ENCODE data around the gene EEA1. TPM values are rescaled to one million over a fixed set of nuclear protein-coding genes. Genes with fewer than 3 reads are reported as not detected.
A peak's percentile ranks its signal among the peaks of the same experiment; 100 is the strongest.
"Not testable (repeated sequence)": the region's sequence is repeated elsewhere in the genome, so short reads cannot be mapped to it uniquely, and the experiment has no call there.

Gene EEA1
- total RNA-seq, 1 donor from 2014 or later, result 9.2 TPM

DNA sequence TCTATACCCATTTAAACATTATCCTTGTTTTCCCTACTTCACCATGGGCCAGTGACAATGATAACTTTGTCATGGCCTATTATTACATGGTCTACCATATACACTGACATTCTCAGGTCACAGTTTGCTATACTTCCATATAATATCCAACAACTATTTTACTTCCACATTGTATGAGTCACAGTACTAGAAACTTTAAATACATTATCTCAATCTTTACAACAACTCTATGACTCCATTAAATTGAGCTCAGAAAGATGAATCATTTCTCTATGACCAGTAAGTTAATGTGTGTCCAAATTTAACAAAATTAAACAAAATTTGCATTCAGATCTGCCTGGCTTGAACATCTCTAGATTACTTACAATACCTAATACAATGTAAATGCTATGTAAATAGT lies 132.4 kb downstream of the EEA1 start:
- H3K4me3 ChIP-seq (ENCODE audit: low read depth, low read length), result no peak overlapping the region
- DNase-seq (ENCODE audit: low read depth), result no peak
- TF ChIP-seq CTCF (IDR thresholded peaks at IDR 0.05; ENCODE audit: insufficient read depth, low read length, poor library complexity, severe bottlenecking), result no peak
- H3K27me3 ChIP-seq (ENCODE audit: control insufficient read depth, insufficient read depth, low read length), result no peaks in the 10 kb centered on the region
- H3K36me3 ChIP-seq (ENCODE audit: control insufficient read depth, insufficient read depth, low read length), result no peaks in the 10 kb centered on the region

DNA sequence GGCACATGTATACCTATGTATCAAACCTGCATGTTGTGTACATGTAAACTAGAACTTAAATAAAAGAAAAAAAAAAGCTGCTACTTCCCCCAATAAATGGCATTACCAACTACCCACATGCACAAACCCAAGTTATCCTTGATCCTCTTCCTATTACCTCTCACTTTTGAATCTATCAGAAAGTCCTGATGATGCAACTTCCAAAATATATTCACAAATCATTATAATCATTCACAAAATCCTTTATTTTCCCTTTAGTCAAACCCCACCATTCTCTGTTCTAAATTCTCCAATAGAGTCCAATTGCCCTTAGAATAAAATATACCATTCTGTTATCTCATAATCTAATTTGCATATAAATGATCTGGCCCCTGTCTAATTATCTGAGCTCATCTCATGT lies 134.3 kb downstream of the EEA1 start:
- Histone ChIP-seq H3K4me3 (ENCODE audit: low read depth, low read length) (no peak overlapping the region), H3K27me3 (ENCODE audit: control insufficient read depth, insufficient read depth, low read length) (no peaks in the 10 kb centered on the region), H3K36me3 (ENCODE audit: control insufficient read depth, insufficient read depth, low read length) (no peaks in the 10 kb centered on the region)
- no peak for DNase-seq (ENCODE audit: low read depth)
- no peak for TF ChIP-seq CTCF (IDR thresholded peaks at IDR 0.05; ENCODE audit: insufficient read depth, low read length, poor library complexity, severe bottlenecking)

DNA sequence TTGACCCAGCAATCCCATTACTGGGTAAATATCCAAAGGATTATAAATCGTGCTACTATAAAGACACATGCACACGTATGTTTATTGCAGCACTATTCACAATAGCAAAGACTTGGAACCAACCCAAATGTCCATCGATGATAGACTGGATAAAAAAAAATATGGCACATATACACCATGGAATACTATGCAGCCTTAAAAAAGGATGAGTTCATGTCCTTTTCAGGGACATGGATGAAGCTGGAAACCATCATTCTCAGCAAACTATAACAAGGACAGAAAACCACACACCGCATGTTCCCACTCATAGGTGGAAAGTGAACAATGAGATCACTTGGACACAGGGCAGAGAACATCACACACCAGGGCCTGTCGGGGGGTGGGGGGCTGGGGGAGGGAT lies 134.7 kb downstream of the EEA1 start:
- H3K36me3 ChIP-seq (ENCODE audit: control insufficient read depth, insufficient read depth, low read length); H3K4me3 ChIP-seq (ENCODE audit: low read depth, low read length); H3K27me3 ChIP-seq (ENCODE audit: control insufficient read depth, insufficient read depth, low read length); DNase-seq (ENCODE audit: low read depth): not testable (repeated sequence)

DNA sequence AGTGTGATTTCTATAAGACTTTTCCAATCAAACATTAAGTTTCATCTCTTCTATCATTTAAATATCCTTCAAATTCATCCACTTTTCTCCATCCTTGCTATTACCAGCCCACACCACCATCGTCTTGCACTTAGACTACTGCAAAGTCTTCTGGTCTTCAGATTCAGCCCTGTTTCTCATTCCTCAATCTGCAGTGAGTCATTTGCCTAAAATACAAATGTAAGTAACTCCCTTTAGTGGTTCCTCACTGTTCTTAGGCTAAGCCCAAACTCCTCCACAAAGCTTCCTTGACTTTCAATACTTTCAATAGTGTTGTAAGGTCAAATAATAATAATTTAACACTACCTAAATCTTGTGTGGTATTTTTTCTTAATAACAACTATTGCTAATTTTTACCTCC lies 143.1 kb downstream of the EEA1 start:
- H3K36me3 ChIP-seq (ENCODE audit: control insufficient read depth, insufficient read depth, low read length), result no peaks in the 10 kb centered on the region
- no peak overlapping the region for H3K4me3 ChIP-seq (ENCODE audit: low read depth, low read length)
- H3K27me3 ChIP-seq (ENCODE audit: control insufficient read depth, insufficient read depth, low read length), result no peaks in the 10 kb centered on the region
- DNase-seq (ENCODE audit: low read depth), result no peak
- no peak for TF ChIP-seq CTCF (IDR thresholded peaks at IDR 0.05; ENCODE audit: insufficient read depth, low read length, poor library complexity, severe bottlenecking)

DNA sequence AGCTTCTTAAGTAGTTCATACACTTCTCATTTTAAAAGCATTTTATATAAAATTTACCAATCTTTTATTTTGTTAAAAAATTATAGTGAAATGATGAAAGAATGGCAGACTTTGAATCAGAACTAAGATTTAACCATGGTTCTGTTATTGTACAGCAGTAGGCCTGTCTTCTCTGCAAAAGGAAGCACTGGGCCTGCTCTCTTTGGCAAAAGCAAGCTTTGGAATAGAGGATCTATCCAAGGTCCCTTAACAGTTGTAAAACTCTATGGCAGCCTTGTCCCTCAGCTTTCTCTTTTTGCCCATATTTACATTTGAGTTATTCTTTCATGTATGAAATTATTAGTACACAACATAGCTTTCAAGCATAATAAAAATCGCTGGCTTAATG lies 143.5 kb downstream of the EEA1 start:
- no peak overlapping the region for H3K4me3 ChIP-seq (ENCODE audit: low read depth, low read length)
- no peak for TF ChIP-seq CTCF (IDR thresholded peaks at IDR 0.05; ENCODE audit: insufficient read depth, low read length, poor library complexity, severe bottlenecking)

DNA sequence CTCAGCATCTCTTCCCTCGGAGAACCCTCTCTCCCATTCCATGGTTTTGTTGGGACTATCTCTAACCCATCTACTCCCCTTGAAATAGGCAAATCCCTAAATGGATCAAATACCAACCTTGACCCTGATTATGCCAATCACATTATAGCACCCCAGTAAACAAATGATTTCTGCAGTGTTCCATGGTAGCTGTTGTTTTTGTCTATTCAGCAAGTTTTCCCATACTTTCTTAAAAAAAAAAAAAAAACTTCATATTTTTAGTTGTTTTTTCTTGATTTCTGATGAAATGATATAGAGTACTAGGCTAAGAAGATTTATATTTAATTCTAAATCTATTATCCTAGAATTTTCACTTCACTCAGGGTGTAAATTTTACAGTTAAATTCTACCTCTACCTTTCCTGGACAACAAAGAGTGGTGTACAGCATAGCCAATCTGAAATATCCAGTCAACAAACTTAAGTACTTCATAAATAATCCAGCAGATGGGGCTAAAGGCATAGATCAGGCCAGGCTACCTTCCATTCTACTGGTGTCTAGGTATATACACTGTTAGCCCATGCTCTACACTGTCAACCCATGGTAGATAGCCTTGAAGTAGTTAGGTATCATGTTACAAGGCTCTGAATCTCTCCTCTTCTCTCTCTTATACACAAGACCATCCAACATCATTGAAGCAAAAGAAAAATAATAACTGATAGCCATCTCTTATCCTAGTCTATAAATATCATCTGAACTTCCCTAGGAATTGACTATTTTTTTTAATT lies 144.1 kb downstream of the EEA1 start:
- DNase-seq (ENCODE audit: low read depth), result peak; percentile 50
- Histone ChIP-seq H3K36me3 (ENCODE audit: control insufficient read depth, insufficient read depth, low read length) (no peaks in the 10 kb centered on the region), H3K27me3 (ENCODE audit: control insufficient read depth, insufficient read depth, low read length) (no peaks in the 10 kb centered on the region), H3K4me3 (ENCODE audit: low read depth, low read length) (no peak overlapping the region)
- peak; percentile 51 for TF ChIP-seq CTCF (IDR thresholded peaks at IDR 0.05; ENCODE audit: insufficient read depth, low read length, poor library complexity, severe bottlenecking)

More for the DNA sequence above, 143.5 kb downstream of the EEA1 start:
- Histone ChIP-seq H3K36me3 (ENCODE audit: control insufficient read depth, insufficient read depth, low read length) (no peaks in the 10 kb centered on the region), H3K27me3 (ENCODE audit: control insufficient read depth, insufficient read depth, low read length) (no peaks in the 10 kb centered on the region)
- no peak for DNase-seq (ENCODE audit: low read depth)
